Stimulated activated CD8-positive, alpha-beta memory T cell treated with anti-CD3 and anti-CD28 coated beads, Interleukin-2, amount 100 ng/mL, for 1 hour (primary cell): Measurements from ENCODE around the gene ZFP28.

Experiments
- DNase-seq, 2 donors: peaks; one replicate each; pipeline ENCODE4 v3.0.0-alpha.2; 2020; ENCODE audit warnings: low read depth in 2 of 2

ZFP28 gene

DNA sequence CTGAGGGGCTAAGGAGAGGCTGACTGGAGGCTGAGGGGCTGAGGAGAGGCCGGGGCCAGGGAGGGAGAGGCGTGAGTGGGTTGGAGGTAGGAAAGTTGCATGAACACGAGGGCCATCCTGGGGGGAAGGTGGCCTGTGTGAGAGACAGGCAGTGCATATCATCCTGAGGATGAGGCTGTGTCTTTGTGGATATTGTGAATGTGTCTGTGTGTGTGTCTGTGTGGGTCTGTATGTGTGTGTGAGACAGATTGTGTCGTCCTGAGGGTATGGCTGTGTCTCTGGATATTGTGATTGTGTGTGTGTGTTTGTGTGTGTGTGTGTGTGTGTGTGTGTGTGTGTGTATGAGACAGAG is 56.8 kb downstream of the ZFP28 start:
- DNase-seq: no peak

DNA sequence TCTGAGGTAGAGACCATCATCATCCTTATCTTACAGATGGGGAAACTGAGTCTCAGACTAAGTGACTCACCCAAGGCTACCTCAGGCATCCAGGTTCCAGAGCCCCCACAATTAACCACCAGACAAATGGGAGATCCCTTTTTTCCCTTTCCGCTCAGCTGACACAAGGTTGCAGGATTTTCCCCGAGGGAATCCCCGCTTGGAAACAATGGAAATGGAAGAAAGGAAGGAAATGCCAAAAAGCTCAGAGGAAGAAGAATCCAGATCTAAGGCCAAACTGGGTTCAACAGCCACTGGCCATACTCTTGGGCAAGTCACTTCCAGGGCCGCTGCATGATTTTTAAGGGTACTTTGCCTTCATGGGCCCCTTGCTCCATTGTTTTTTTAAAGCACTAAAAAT is 57.9 kb downstream of the ZFP28 start:
- no peak for DNase-seq

DNA sequence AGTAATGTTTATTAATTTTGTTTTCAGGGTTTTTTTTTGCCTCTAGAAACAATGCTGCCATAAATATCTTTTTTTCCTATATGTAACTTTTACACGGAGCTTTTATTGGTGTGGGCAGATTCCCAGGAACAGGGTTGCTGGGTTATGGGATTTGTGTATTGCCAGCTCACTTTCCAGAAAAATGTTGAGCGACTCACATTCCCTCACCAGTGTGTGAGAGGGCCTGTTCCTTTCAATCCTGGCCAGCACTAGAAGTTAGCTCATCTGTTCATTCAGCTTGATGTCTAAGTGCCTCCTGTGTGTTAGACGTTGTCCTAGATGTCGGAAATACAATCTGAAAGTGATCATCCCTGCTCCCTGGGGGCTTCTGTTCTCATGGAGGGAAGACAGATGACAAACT is 58.9 kb downstream of the ZFP28 start:
- DNase-seq: no peak

DNA sequence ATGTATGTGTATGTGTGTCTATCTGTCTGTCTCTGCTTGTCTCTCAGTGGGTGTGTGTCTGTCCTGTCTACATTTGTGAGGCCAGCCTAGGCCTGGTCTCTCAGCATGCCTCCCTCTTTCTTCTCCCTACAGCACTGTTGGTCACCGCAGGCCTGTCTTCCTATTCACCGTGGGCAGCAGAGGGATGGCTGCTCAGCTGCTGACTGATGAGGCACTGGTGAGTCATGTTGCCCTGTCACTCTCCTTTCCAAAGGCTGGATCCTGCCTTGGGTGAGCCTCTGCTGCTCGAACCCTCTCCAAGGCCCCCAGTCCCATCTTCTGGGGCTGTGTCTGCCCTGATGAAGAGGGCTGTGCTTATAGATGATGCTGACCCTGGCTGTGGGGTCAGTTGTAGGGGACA is 62.6 kb downstream of the ZFP28 start:
- DNase-seq: no peak

DNA sequence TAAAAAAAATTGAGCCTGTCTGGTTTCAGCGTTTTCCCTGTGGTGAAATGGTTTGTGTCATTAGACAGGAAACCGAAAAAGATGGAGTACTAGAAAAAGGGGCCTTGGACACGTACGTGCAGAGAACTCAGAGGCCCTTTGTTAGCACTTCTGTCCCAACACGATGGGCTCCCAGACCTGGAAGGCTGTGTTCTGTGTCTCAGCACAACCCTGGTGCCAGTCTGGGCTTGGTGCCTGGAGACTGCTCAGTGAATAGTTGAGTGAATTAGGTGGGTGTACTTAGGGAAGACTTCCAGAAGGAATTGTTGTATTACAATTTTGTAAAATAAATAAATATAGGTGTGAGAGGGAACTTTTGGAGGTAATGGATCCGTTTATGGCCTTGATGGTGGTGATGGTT is 65.1 kb downstream of the ZFP28 start:
- DNase-seq: no peak
